Thyroid gland (tissue), 4 donors: ENCODE measurements around the gene ANKRD2.

Experiments used
- POLR2A ChIP-seq, 2 donors: fragments of 450-650 bp; IDR thresholded peaks; one replicate each; pipeline ENCODE4 v1.6.1; 2017; ENCODE audit warnings: antibody characterized with exemption in 2 of 2, mild to moderate bottlenecking in 2 of 2, moderate library complexity in 1 of 2
- TF ChIP-seq, protein P1 (sequence below), 6 experiments: fragments of 200-600 bp in 3 of 6; fragments of 450-650 bp in 3 of 6; sonication (generic) in 3 of 6; IDR thresholded peaks; one replicate each; pipeline ENCODE4 v1.5.1; 2016 to 2019; ENCODE audit warnings: antibody characterized with exemption in 6 of 6, mild to moderate bottlenecking in 2 of 6, inconsistent platforms in 1 of 6, moderate library complexity in 1 of 6

DNA sequence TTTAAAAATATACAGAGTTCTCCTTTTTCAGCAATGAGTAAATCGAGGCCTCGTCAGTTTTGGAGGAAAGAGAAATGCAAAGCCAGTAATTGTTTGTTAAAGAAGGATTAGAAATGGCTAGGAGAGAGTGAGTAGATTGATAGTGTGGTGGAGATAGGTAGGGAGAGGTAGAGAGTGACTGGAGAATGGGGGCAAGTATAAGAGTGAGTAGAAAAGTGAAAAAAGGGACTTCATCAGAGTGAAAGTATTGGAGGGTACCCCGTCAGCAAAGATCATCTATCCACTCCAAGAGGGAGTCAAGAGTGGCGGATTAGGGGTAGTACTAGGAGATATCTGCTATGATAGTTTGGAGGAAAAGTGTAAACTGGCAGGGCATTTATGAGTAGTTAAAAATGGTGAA lies 9.2 kb upstream of the ANKRD2 start:
- TF ChIP-seq, protein P1, sequence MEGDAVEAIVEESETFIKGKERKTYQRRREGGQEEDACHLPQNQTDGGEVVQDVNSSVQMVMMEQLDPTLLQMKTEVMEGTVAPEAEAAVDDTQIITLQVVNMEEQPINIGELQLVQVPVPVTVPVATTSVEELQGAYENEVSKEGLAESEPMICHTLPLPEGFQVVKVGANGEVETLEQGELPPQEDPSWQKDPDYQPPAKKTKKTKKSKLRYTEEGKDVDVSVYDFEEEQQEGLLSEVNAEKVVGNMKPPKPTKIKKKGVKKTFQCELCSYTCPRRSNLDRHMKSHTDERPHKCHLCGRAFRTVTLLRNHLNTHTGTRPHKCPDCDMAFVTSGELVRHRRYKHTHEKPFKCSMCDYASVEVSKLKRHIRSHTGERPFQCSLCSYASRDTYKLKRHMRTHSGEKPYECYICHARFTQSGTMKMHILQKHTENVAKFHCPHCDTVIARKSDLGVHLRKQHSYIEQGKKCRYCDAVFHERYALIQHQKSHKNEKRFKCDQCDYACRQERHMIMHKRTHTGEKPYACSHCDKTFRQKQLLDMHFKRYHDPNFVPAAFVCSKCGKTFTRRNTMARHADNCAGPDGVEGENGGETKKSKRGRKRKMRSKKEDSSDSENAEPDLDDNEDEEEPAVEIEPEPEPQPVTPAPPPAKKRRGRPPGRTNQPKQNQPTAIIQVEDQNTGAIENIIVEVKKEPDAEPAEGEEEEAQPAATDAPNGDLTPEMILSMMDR (IDR thresholded peaks at IDR 0.05): no peak
- no peak for TF ChIP-seq POLR2A (IDR thresholded peaks at IDR 0.05)
